ENCODE data around the gene CD151. TPM values are rescaled to one million over a fixed set of nuclear protein-coding genes. Genes with fewer than 3 reads are reported as not detected.

Gene CD151
- total RNA-seq, 1 donor from 2014 or later = 181 TPM

DNA sequence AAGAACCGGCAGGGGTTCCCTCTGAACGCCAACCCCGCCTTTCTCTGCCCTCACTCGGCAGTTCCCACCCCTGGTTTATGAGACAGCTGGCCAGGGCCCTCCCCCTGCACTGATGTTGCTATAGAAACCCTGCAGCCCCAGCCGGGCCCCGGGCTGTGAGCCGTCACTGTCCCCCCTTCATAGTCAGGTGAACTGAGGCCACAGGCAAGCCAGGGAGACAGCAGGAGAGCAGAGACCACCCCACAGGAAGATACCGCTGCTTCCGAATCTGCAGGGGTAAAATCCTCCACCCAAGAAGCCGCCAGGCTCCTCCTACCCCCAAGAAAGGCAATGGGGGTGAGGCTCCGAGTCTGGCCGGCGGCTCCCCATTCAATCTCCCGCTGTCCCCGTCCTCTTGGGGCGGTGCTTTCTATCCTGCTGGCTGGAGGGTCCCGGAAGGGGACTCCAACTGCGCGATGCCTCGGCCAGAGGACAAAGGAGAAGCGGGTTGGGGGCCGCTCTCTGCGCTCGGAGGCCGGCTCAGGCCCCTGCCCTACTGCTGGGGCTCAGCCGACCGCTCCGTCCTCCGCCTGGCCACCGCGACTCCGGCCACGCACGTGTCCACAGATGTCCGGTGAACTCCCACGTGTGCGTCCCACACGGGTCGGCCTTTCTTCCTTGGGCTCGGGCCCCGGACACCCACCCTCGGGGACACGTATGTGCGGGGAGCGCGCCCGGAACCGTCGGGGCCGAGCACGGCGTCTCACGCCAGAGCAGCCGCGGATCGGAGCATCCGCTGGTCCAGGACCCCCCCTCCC lies 35.3 kb upstream of the CD151 start:
- DNase-seq = peak; percentile 96

DNA sequence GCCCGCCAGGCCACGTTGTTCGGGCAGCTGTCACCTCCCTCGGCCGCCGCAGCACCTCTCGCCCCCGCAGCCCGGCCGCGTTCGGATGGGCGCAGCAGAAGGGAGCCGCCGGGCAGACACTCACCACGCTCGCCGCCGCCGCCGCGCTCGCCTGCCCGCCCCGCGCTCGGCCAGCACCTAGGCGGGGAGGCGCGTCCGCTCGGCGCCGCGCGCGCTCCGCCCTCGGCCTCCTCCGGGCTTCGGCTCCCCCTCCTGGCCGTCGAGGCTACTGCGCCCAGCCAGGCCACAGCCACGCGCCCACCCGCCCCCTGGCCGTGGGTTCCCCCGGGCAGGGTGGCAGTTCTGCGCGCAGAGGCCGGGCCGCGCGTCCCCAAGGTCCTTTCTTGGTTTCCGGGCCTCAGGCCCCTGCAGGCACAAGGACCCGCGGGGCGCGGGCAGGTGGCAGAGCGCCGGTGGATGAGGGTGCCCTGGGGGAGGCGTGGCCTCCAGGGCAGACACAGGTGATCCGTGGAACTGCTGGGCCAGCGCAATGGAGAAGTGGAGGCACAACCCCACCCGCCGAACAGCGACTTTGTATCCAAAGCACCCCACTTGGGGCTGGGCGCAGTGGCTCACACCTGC lies 34.5 kb upstream of the CD151 start, which contains the start of gene SLC25A22:
Gene SLC25A22 (minus strand): TSS at position 189 of the 621 bp plus-strand sequence. CDS start 3,275 bp downstream, outside the sequence.
- DNase-seq = peak; percentile 91

DNA sequence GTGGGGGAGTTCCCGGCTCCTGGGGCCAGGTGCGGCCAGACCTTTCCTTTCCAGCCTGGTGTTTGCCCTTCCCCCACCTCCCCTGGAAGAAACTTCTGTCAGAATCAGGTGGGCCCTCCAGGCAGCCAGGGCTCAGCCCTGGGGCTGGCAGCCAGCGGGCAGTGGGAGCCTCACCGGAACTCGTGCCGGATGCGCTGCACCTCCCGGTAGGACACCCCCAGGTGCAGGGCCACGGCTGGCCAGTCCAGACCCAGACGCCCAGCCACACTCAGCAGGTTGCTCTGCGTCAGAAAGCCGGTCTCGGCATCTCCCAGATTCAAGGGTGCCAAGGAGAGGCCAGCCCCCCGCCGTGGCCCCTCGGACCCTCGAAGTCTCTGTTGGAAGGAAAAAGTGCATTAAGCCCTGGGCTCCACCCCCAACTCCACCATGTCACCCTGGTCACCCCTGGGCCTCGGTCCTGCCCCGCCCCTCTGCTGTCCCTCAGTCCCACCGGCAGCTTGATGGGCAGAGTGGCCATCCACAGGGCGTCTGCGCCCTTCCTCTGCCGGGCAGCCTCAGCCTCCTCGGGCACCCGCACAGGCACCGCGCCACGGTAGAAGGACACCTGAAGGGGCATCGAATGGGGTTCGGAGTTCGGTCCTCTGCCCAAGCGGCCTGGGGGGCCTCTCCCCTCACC lies 33.0 kb upstream of the CD151 start:
- no peak for DNase-seq

- no peak for DNase-seq
Observed at GRCh38 chr11:800473-800872, 32.3 kb upstream of the CD151 start.

- no peak for DNase-seq
Observed at GRCh38 chr11:801097-801780, 31.5 kb upstream of the CD151 start.

DNA sequence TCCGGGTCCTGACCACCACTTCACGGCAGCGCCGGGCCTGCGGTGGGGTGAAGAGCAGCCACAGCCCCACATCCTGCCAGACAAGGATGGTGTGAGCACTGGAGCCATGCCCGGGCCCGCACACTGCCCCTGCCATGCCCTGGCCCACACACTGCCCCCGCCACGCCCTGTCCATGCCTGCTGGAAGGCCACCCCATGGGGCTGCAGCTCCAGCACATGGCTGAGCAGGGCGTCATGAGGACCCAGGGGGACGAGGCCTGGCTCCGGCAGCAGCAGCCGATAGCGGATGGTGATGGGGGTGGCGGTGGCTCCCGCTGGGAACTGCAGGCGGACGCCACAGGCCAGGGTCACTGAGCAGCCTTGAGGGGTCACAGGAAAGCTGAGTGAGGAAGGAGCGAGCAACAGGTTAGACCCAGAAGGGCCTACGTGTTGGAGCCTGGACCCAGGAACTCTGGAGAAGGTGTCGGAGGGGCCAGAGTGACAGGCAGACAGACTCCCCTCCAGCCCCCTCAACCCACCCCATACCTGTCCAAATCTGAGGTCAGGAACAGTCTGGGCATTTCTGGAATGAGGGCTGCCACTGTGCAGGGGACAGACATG lies 30.6 kb upstream of the CD151 start:
- DNase-seq = no peak

GRCh38 chr11:802693-803466 lies 29.9 kb upstream of the CD151 start:
- DNase-seq = no peak

GRCh38 chr11:803467-803742 lies 29.3 kb upstream of the CD151 start:
- DNase-seq = no peak

- DNase-seq = peak; percentile 53
Observed at GRCh38 chr11:803770-804598, 28.8 kb upstream of the CD151 start.

- DNase-seq = no peak
Observed at GRCh38 chr11:804599-804964, 28.2 kb upstream of the CD151 start.

DNA sequence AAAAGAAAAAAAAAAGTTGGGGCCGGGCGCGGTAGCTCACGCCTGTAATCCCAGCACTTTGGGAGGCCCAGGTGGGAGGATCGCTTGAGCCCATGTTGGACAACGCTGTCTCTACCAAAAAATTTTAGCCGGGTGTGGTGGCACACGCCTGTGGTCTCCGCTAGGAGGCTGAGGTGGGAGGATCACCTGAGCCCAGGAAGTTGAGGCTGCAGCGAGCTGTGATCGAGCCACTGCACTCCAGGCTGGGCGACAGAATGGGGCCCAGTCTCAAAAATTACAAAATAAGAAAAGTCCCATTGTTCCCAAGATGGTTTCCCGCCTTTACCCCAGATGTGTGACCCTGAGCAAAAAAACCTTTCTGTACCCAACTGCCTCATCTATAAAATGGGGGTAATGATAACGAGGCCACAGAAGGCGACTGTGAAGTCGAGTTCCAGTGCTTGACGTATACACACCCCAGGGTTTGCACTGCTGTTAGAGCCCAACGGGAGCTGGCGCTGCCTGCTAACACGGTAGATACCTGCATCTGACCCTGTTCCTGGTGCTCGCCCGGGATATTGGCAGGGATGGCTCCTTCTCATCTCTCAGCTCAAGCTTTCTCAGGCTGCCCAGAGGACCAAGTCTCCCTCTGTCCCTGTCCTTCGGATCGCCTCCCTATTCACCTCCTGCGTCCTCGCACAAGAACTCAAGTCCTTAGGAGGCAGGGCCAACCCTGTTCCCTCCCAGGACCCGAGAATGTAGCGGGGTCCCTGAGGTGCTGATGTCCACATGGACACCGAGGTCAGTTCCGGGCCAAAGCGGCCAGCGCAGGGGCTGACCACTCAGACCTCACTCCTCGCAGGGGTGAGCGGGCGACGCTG lies 24.1 kb upstream of the CD151 start:
- DNase-seq = no peak

DNA sequence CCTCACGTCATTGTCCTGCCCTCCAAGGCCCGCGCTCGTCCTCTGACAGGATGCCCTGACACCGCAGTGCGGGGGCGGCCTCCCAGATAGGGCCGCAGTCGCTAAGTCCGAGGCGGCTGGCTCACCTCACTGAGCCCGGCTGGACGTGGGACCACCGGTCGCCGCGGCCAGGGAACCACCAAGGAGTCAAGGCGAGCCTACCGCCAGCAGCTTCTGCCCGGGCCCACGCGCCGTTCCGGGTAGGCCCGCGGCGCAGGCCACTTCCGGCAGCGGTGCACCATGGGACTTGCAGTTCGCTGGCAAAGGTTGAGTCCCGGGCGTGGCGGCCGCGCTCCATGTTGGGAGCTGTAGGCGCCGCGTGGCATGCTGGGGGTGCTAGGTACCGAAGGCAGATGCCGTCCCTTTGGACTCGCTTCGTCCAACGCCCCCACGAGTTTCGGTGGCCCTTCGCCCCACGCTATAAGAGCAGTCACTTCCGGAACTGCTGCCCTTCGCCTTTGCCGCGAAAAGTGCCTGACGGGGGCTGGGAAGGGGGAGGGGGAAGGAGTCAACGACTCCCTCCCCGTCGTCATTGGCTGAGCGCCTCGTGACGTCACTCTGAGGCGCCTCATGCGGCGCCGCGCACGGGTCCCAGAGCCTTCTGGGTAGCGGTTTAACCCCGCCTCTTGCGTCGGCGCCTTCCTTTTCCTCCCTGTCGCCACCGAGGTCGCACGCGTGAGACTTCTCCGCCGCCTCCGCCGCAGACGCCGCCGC lies 23.3 kb upstream of the CD151 start, which contains the start of gene RPLP2:
Gene RPLP2 (plus strand): TSS at position 681 of the 753 bp plus-strand sequence. CDS start 268 bp downstream, outside the sequence.
- DNase-seq = peak; percentile 99

DNA sequence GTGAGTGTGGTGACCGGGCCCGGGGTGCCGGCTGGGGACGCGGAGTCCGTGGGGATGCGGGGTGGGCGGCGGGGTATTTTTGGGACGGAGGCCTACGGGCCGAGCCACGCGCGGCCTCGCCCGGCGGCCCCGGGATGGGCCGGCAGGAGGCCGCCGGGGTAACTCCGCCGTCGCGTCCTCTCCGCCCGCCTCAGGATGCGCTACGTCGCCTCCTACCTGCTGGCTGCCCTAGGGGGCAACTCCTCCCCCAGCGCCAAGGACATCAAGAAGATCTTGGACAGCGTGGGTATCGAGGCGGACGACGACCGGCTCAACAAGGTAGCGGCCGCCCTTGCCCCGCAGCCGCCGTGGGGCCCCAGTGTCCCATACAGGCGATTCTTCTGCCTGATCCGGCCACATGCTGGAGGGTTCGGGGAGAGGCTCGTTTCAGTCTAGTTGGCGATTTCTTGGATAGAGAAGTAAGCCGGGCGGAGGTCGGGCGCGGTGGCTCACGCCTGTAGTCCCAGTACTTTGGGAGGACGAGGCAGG lies 22.6 kb upstream of the CD151 start:
- DNase-seq = no peak

DNA sequence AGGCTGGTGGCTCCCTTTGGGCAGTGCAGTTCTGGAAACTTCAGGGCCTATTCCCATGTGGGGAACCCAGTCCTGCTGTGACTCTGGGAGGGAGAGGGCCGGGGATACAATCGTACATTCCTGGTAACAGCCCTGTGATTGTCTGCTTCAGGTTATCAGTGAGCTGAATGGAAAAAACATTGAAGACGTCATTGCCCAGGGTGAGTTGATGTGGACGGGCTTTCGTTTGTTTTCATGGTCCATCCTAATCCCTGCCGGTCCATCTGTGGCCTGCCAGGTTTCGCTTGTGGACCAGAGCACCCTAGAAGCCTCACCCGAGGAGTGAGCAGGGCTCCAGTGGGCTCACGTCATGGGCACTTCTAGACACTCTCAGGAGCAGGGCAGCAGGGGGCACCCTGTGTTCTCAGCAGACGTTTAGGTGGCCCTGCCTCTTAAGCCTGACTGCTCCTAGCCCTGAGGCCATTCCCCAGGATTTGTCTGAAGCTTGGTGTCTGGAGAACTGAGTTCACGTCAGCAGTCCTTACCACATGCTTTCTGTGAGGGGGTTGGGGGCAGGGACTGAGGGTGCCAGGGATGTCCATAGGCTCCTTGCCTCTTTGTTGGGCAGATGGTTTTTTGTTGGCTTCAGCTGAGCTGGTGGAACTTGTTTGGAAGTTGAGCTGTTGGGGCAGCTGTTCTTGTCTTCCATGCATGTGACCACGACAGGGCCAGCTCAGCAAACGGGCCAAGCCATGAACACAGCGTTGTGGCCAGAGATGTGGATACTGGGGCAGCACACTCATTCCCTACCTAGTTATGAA lies 21.1 kb upstream of the CD151 start:
- DNase-seq = no peak

- no peak for DNase-seq
Observed at GRCh38 chr11:812390-812789, 20.4 kb upstream of the CD151 start.

- no peak for DNase-seq
Observed at GRCh38 chr11:813072-813455, 19.7 kb upstream of the CD151 start.

DNA sequence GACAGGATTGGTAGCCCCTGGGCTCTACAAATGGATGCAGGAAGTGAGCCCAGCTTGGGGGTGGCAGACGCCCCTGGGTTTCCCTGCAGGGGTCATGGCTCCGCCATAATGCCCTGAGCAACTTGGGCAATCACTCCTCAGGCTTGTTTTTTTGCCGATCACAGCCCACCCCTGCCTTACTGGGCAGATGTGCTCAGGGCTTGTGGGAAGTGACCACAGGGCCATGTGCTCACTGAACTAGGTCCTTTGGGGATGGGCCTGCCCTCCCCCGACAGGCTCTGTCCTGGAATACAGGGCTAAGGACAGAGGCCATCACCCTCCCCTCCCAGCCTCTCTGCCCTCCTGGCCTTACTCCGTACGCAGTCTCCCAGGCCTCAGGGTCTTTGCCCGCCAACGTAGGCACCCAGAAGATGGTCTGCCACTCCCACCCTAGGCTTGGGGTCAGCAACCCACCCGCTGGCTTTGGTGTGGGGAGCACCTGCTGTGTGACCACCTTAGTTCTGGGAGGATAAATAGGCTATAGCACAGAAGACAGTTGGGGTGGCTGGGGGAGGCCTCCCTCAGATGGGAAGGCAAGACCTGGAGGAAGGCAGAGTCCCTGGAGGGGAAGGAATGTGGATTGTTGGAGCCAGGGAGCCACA lies 19.2 kb upstream of the CD151 start:
- DNase-seq = no peak
